Ectodermal cell (in vitro differentiated cells): Measurements from ENCODE around the gene COL10A1.

Source experiments
- H3K27ac ChIP-seq: 2 replicates; pipeline ENCODE4 v1.7.0; 2013; ENCODE audit warnings: mild to moderate bottlenecking, low read depth, low read length; ENCODE audit not compliant: insufficient read depth, poor library complexity, severe bottlenecking
- H3K27me3 ChIP-seq: 2 replicates; pipeline ENCODE4 v1.7.0; 2013; ENCODE audit warnings: mild to moderate bottlenecking, low read length; ENCODE audit not compliant: insufficient read depth, control insufficient read depth, poor library complexity, severe bottlenecking
- H3K36me3 ChIP-seq: one replicate; pipeline ENCODE4 v1.7.0; 2013; ENCODE audit warnings: low read length; ENCODE audit not compliant: control insufficient read depth, insufficient read depth
- H3K4me1 ChIP-seq: one replicate; pipeline ENCODE4 v1.7.0; 2013; ENCODE audit warnings: low read length; ENCODE audit not compliant: control insufficient read depth, insufficient read depth
- H3K4me3 ChIP-seq: 2 replicates; pipeline ENCODE4 v1.7.0; 2013; ENCODE audit warnings: low read depth, low read length, control low read depth; ENCODE audit not compliant: insufficient read depth
- H3K9me3 ChIP-seq: 2 replicates; pipeline ENCODE4 v1.7.0; 2013; ENCODE audit warnings: mild to moderate bottlenecking, low read length, moderate library complexity; ENCODE audit not compliant: control insufficient read depth
- WGBS, 2 experiments: methylation state at CpG; one replicate each; pipeline ENCODE4 v1.1.7; 2013; ENCODE audit warnings: missing lambda C conversion rate in 2 of 2; 5-methylcytosine and 5-hydroxymethylcytosine counted together

The COL10A1 gene

DNA sequence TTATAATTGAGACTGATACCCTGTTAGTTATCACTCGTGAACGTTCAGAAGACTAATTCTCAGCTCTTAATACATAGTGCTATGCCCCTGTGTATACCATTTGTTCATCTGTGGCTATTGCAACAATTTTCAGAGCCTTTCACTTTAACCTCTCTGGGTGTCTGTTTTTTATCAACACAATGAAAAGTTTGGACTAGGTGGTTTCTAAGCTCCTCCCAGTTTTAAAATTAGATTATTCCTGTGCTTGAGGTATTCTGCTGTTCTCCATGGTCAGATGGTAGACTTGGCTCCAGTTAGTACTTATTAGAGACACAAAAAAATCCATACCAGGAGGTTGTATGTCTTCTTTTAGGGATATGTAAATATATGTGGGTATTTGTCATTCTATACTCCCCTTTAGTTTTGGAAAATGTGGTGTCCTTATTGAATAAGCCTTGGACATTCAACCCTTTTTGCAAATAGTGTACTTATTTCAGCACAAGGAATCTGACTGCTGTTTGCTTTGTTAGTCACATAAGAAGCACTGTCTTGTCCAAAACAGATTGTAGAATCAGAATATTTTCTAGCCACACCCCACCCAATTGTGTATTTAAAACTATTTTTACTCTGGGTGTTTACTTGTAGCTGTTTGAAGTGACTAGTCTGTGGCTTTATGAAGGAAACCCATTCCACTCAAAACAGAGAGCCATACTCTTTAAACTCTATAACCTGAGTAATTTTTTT is 2.0 kb upstream of the COL10A1 start:
- Histone ChIP-seq H3K36me3 (no peaks in the 10 kb centered on the region), H3K4me3 (no peak overlapping the region), H3K27me3 (no peaks in the 10 kb centered on the region), H3K4me1 (no peaks in the 10 kb centered on the region), H3K27ac (no peak overlapping the region), H3K9me3 (no peaks in the 10 kb centered on the region)
- 93 to 95% methylated on average over 2 of the region's 2 CpGs for WGBS, 2 experiments

DNA sequence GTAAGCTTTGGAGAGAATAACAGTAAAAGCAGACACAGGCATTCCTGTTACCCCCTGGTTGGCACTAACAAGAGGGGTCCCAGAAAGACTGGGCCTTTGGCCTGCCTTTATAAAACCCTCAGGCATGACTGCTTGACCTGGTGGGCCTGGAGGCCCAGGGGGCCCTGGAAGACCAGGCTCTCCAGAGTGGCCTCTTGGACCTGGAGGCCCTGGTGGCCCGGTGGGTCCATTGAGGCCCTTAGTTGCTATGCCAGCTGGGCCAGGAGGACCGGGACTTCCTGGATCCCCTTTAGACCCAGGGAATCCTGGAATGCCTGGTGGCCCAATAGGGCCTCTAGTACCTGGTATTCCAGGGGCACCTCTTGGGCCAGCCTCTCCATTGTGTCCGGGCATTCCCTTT is 5.5 kb downstream of the COL10A1 start:
- no peak overlapping the region for H3K27ac ChIP-seq
- no peaks in the 10 kb centered on the region for H3K9me3 ChIP-seq
- no peak overlapping the region for H3K4me3 ChIP-seq
- H3K27me3 ChIP-seq, result no peaks in the 10 kb centered on the region
- WGBS, 2 experiments, result 96 to 97% methylated on average over 3 of the region's 3 CpGs
- H3K4me1 ChIP-seq, result no peaks in the 10 kb centered on the region
- no peaks in the 10 kb centered on the region for H3K36me3 ChIP-seq

DNA sequence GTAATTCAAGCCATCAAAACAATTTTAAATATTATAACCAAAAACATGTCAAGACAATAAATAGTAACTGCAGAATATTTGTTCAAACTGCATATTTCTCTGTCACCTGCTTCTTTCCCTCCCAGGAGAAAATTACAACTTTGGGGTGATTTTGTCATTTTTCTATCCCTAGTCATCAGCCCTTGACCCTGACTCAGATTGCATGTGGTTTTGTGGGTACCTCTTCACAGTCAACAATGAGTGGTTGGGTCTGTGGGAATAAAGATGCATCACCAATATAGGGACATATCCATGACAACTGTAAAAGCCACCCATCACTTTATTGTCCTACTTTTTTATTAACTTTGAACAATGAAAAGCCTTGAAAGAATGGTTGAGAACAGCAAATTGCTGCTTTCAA is 7.3 kb downstream of the COL10A1 start:
- Histone ChIP-seq H3K27ac (no peak overlapping the region), H3K4me3 (no peak overlapping the region), H3K4me1 (no peaks in the 10 kb centered on the region), H3K27me3 (no peaks in the 10 kb centered on the region), H3K36me3 (peaks cover 5% of the 10 kb centered on the region), H3K9me3 (no peaks in the 10 kb centered on the region)

DNA sequence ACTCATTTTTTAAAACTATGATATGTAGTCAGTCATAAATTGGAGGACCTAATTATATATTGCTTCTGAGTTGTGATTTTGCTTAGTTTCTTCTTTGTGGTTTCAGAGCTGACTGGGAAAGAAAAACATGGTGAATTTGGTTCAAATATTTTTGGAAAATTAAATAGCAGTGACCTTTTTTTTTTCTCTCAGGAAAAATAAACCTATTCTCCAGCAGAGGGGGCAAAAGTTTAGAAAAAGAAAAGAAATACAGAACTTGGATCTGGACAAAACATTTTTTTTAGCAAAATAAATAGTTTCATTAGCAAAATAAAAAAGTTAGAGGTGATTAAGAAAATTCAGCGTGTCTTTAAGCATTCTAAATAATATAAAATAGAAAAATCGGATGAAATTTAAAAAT is 10.2 kb downstream of the COL10A1 start:
- Histone ChIP-seq H3K36me3 (peaks cover 8% of the 10 kb centered on the region), H3K27ac (no peak overlapping the region), H3K27me3 (no peaks in the 10 kb centered on the region), H3K4me1 (no peaks in the 10 kb centered on the region), H3K4me3 (no peak overlapping the region), H3K9me3 (no peaks in the 10 kb centered on the region)
- no CpG with 5 or more reads among the region's 2 CpGs for WGBS, 2 experiments

DNA sequence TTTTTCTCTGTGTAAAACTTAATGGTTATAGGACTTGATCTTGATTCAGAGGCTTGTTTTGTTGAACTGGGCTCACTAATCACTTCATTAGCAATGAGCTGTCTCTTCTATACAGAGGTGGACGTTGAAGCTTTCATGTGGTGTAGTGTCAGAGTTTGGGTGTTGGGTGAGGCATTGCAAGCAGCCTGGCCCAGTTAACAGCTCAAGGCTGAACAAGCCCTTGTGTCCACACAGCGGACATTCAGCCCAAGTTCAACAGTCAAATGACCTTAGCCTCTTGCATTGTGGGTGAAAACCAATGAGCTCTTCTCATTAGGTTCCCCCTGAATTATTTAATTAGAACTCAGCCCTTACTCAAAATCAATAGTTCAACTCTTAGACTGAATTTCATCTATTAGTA is 12.5 kb downstream of the COL10A1 start:
- Histone ChIP-seq H3K27me3 (no peaks in the 10 kb centered on the region), H3K4me3 (no peak overlapping the region), H3K9me3 (no peaks in the 10 kb centered on the region), H3K4me1 (no peaks in the 10 kb centered on the region), H3K27ac (no peak overlapping the region), H3K36me3 (peaks cover 22% of the 10 kb centered on the region)
- WGBS, 2 experiments, result 91 to 97% methylated on average over 2 of the region's 2 CpGs

DNA sequence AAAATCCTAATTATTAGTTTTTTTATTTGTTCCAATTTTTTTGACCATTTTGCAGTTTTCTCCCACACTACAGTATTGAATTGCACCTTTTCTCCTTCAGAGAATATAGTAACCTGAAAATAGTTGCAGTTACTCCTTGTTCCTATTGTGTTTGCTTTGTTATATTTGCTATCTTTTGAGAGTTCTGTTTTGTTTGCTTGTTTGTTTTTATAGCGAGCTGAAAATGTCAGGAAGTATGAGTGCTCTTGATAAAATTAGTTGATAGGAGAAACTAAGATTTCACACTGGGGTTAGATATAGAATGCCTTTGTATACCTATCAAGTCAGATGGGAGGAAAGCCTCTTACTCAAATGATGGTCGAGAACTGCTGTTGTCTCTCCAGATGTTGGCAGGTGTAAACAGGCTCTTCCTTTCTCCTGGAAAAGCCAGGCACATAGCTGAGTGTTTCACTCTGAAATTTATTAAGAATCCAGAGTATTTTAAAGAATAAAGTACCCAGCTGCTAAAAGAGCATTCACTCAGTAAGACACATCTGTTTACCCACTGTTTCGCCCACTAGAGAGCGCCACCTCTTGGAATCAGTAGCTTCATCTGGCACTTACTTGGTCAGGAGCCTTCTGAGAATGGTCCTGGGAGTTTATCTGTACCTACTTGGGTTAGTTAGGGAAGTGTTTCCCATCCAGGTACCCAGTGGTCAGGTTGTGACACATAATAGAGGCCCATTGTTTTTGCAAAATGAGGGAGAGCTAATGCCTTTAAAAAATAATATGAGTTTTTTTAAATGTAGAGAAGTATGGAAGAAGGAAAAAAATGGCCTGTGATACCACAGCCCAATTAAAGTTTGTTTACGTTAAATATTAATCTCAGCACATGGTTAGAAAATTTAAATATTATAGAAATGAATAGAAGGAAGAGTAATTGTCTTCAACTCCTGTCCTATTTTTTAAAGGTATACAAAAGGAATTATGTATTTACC is 14.1 kb downstream of the COL10A1 start:
- Histone ChIP-seq H3K4me1 (peaks cover 3% of the 10 kb centered on the region), H3K4me3 (no peak overlapping the region), H3K9me3 (no peaks in the 10 kb centered on the region), H3K27ac (no peak overlapping the region), H3K36me3 (peaks cover 22% of the 10 kb centered on the region), H3K27me3 (no peaks in the 10 kb centered on the region)
- WGBS, 2 experiments, result 48 to 56% methylated on average over 4 of the region's 5 CpGs

DNA sequence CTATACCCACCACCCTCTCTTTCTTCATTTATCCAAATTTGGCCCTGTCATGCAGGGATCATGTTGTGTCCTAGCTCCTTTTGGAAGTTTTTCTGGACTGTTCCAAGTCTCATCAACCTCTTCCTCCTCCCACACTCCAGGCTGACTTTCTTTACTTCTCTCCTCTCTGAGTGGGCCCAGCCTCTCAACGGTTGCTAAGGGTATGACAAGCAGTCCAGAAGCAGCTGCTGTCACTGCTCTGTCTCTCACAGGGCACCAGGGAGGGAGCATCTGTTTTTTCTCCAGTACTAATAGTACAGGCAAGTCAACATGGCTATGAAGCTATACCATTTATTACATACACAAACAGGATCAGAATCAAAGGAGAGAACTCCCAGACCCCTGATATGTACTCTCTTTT is 17.1 kb downstream of the COL10A1 start:
- Histone ChIP-seq H3K9me3 (no peaks in the 10 kb centered on the region), H3K27ac (no peak overlapping the region), H3K27me3 (no peaks in the 10 kb centered on the region), H3K36me3 (peaks cover 17% of the 10 kb centered on the region), H3K4me1 (peaks cover 19% of the 10 kb centered on the region), H3K4me3 (no peak overlapping the region)
- WGBS, 2 experiments, result 75 to 76% methylated on average over 1 of the region's 1 CpG

DNA sequence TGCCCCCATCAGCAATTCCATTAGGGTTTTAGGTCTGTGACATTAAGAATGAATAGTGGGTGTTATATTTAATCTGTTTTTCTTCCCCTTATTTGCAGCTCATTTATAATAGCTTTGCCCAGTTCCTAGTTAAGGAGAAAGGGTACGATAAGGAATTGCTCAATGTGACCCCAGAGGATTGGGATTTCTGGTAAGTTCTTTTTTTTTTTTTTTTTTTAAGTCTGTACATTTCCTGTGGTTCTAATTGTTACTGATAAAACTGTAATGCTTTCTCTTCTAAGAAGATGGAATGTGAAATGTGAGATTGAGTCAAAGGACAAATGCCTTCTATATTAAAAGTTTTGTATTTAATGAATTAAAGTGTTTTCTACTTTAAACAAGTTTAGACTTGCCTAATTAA is 19.8 kb downstream of the COL10A1 start:
- H3K4me3 ChIP-seq, result no peak overlapping the region
- peaks cover 17% of the 10 kb centered on the region for H3K36me3 ChIP-seq
- peaks cover 34% of the 10 kb centered on the region for H3K4me1 ChIP-seq
- H3K27me3 ChIP-seq, result no peaks in the 10 kb centered on the region
- WGBS, 2 experiments, result 82 to 92% methylated on average over 1 of the region's 1 CpG
- H3K9me3 ChIP-seq, result no peaks in the 10 kb centered on the region
- no peak overlapping the region for H3K27ac ChIP-seq

DNA sequence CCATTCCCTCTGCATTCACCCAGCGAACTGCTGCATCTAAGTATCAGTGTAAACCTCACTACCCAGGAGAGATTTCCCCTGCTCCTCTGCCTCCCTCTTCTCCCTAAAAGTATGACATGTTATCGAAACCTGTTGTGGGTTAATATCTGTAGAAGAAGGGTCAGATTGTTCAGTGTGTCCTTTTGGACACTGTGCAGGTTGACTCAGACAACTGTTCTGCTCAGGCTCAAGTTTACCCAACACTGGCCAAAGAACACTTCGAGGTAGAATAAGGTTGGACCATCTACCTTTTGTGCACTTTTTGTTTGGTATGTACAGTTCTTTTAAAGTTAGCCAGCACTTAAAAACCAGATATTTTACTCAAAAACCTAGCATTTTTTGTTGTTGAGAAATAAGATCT is 20.7 kb downstream of the COL10A1 start:
- Histone ChIP-seq H3K27me3 (no peaks in the 10 kb centered on the region), H3K9me3 (no peaks in the 10 kb centered on the region), H3K27ac (no peak overlapping the region), H3K36me3 (peaks cover 8% of the 10 kb centered on the region), H3K4me3 (no peak overlapping the region), H3K4me1 (peaks cover 34% of the 10 kb centered on the region)
- 91 to 95% methylated on average over 3 of the region's 3 CpGs for WGBS, 2 experiments

DNA sequence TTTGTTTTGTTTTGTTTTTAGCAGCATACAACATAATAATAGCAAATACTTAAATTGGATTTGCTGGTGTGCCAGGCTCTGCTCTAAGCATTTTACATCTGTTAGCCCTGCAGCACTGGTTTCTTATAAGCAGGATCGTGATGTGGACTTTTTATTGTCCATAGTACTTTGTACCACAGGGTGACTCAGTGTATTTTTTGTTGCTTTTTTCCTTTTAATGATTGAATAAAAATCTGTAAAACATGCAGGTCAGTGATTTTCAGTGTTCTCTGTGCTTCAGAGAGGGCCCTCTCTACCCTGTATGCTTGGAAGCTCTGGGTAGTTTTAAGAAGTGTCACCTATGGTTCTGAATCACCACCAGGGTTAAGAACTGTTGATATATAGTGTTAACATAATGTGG is 21.3 kb downstream of the COL10A1 start:
- Histone ChIP-seq H3K36me3 (peaks cover 4% of the 10 kb centered on the region), H3K4me3 (no peak overlapping the region), H3K27me3 (peaks cover 2% of the 10 kb centered on the region), H3K9me3 (no peaks in the 10 kb centered on the region), H3K27ac (no peak overlapping the region), H3K4me1 (peaks cover 34% of the 10 kb centered on the region)
- 93 to 100% methylated on average over 1 of the region's 1 CpG for WGBS, 2 experiments
